B cell (primary cell): ENCODE measurements around the gene DOK7.

Experiments used
- CTCF ChIP-seq: fragments of 200-600 bp; IDR thresholded peaks from one replicate; pipeline ENCODE4 v1.8.0; 2022; ENCODE audit warnings: antibody characterized with exemption, mild to moderate bottlenecking
- EZH2 ChIP-seq: IDR thresholded peaks from 2 replicates; pipeline ENCODE4 v1.6.1; 2012; ENCODE audit warnings: borderline replicate concordance, low read depth, mild to moderate bottlenecking, moderate library complexity, low read length; ENCODE audit not compliant: insufficient read depth, poor library complexity, severe bottlenecking

- no peak for TF ChIP-seq CTCF
- TF ChIP-seq EZH2 = no peak
These were observed 42.5 kb upstream of the DOK7 start for GRCh38 chr4:3420606-3420955.
